Activated CD8-positive, alpha-beta memory T cell treated with anti-CD3 and anti-CD28 coated beads, Interleukin-2, amount 10 ng/mL, durations not matched to agents 7 days and 5 days (primary cell): Measurements from ENCODE around the gene TMSB15C. TPM values are rescaled to one million over a fixed set of nuclear protein-coding genes. Genes with fewer than 3 reads are reported as not detected.
"Not testable (repeated sequence)": the region's sequence is repeated elsewhere in the genome, so short reads cannot be mapped to it uniquely, and the experiment has no call there.

Source experiments
- ATAC-seq: fragments of 150-1000 bp; cut with Tn5 transposase; one replicate; pipeline ENCODE4 v1.10.0; 2021; ENCODE audit warnings: moderate library complexity
- CTCF ChIA-PET: fragments of 350-600 bp; sonication (Branson Sonifier 250); formaldehyde crosslinking; loops from one replicate; lab custom pipeline; 2021; ENCODE audit warnings: antibody characterized with exemption; lab: Charles Lee
- DNase-seq: peaks from one replicate; pipeline ENCODE4 v3.0.0-alpha.2; 2020
- H3K27ac Mint-ChIP-seq: one replicate; pipeline ENCODE4 v1.8.0; 2021; ENCODE audit warnings: mild to moderate bottlenecking, mixed read lengths
- H3K27me3 Mint-ChIP-seq: one replicate; pipeline ENCODE4 v1.8.0; 2021; ENCODE audit warnings: mixed read lengths
- H3K36me3 Mint-ChIP-seq: one replicate; pipeline ENCODE4 v1.8.0; 2021; ENCODE audit warnings: mild to moderate bottlenecking, mixed read lengths
- H3K4me1 Mint-ChIP-seq: one replicate; pipeline ENCODE4 v1.8.0; 2021; ENCODE audit warnings: mixed read lengths
- H3K4me3 Mint-ChIP-seq: one replicate; pipeline ENCODE4 v1.8.0; 2021; ENCODE audit warnings: mild to moderate bottlenecking, moderate library complexity, mixed read lengths
- H3K9me3 Mint-ChIP-seq: one replicate; pipeline ENCODE4 v1.8.0; 2022; ENCODE audit warnings: low read depth, mixed read lengths
- total RNA-seq, 2 experiments: library from RNA; stranded (reverse); gene quantifications; one replicate each; pipeline ENCODE4 v1.2.3, GENCODE V29; 2021

TMSB15C gene
- total RNA-seq, 2 experiments from 2014 or later = 4.6 TPM

DNA sequence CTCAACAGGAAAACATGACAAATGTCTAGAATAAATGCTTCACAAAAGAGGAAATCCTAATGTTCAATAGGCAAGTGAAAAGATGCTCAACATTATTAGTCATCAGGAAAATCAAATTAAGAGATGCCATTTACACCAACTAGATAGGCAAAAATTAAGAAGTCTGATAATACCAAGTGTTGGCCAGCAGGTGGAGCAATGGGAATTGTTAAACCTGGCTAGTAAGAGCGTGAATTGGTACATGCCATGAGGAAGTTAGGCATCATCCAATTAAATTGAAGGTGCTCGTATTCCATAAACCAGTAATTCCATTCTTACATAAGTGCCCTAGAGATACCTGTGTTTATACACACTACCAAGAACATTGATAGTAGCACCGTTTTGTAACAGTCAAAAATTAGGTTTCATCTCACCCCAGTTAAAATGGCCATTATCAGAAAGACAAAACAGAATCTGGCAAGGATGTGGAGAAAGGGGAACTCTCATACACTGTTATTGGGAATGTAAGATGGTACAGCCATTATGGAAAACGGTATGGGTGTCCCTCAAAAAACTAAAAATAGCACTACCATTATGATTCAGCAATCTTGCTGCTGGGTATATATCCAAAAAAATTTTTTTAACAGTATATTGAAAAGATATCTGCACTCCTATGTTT lies 22.2 kb upstream of the TMSB15C start:
- CTCF ChIA-PET = interaction anchor here (1.0 to 3.1 kb wide), 3 partner anchors 15 to 180 kb away, joined by 4 to 25 read pairs (median 10); partner anchors contain the start of gene ZCCHC18
- peak; percentile 55 for ATAC-seq

DNA sequence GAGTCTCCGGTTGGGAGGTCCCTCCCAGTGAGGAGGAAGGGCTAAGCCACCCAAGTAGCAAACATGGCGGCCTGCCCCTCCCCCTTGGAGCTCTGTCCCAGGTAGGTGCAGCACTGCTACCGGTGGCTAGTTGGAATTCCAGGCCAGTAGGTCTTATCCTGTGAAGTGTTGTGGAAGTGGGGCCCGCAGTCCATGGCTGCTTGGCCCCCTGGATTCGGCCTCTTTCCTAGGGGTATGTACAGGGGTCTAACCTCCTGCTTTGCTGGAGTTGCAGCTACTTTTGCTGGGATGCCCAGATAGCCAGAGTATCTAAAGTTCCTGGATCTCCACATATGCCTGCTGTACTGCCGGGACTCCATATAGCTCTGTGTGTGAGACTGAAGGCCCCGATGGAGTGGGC lies 9.9 kb upstream of the TMSB15C start:
- no peaks in the 10 kb centered on the region for H3K9me3 Mint-ChIP-seq
- no peaks in the 10 kb centered on the region for H3K36me3 Mint-ChIP-seq
- no peak overlapping the region for H3K27ac Mint-ChIP-seq
- ATAC-seq (no peak), DNase-seq (no peak)
- H3K27me3 Mint-ChIP-seq = peaks cover 6% of the 10 kb centered on the region
- no peak overlapping the region for H3K4me3 Mint-ChIP-seq
- no peaks in the 10 kb centered on the region for H3K4me1 Mint-ChIP-seq
- CTCF ChIA-PET = no interaction called here

More for the DNA sequence above, 22.2 kb upstream of the TMSB15C start:
- peaks cover 2% of the 10 kb centered on the region for H3K36me3 Mint-ChIP-seq
- H3K4me3 Mint-ChIP-seq = no peak overlapping the region
- H3K27ac Mint-ChIP-seq = no peak overlapping the region
- no peaks in the 10 kb centered on the region for H3K9me3 Mint-ChIP-seq
- H3K4me1 Mint-ChIP-seq = peaks cover 3% of the 10 kb centered on the region
- H3K27me3 Mint-ChIP-seq = no peaks in the 10 kb centered on the region
- DNase-seq = peak; percentile 55

DNA sequence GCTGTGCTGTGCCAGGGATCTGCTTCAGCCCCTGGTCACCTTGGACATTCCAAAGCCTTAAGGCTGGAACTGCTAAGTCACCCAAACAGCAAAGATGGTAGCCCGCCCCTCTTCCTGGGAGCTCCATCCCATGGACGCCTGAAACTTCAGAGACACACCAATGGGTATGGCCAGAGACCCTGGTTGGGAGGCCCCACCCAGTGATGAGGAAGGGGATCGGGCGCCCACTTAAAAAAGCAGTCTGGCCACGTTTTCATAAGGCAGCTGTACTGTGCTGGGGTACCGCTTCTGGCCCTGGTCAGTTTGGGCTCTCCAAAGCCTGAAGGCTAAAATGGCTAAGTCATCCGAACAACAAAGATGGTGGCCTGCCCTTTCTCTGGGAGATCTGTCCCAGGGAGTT lies 9.4 kb upstream of the TMSB15C start:
- Mint-ChIP-seq H3K4me3 (no peak overlapping the region), H3K27me3 (peaks cover 6% of the 10 kb centered on the region)

DNA sequence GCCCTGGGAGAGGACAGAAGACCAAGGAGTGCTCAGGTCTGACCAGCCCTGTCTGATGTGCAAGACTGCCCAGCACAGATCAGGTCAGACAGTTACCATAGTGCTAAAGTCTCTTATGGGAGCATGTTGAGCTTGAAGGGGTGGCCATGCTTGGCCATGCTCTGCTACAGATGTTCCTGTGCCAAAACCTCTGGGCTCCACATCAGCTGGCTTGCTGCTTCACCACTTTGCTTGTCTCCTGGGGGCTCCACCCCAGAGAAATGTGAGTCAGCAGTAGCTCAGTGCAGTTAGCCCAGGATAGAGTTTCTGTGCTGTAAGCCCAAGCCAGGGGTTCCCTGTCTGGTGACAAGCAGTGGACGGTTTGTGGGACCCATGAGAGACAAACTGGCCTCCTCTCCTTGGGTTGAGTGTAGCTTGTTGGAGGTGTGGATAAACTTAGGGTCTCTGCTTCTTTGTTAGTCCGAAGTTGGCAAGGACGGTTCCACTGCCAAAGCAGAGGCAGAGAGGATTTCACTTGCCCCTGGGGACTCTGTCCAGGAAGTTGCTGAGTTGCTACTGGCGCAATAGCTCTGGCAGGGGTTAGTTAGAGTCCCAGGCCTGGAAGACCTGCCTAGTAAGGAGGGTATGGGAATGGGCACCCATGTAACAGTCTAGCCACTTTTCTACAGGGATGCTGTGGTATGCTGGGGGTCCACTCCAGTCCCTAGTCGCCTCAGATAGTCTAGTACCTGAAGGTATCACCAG lies 8.7 kb upstream of the TMSB15C start:
- ATAC-seq (no peak), DNase-seq (no peak)
- Mint-ChIP-seq H3K27me3 (peaks cover 6% of the 10 kb centered on the region), H3K27ac (no peak overlapping the region), H3K4me3 (no peak overlapping the region), H3K4me1 (no peaks in the 10 kb centered on the region), H3K36me3 (no peaks in the 10 kb centered on the region), H3K9me3 (no peaks in the 10 kb centered on the region)
- CTCF ChIA-PET = no interaction called here

More for the DNA sequence above, 9.4 kb upstream of the TMSB15C start:
- H3K27ac Mint-ChIP-seq = no peak overlapping the region
- no peaks in the 10 kb centered on the region for H3K9me3 Mint-ChIP-seq
- ATAC-seq = no peak
- no peaks in the 10 kb centered on the region for H3K4me1 Mint-ChIP-seq
- no peak for DNase-seq
- CTCF ChIA-PET = no interaction called here
- H3K36me3 Mint-ChIP-seq = no peaks in the 10 kb centered on the region

- DNase-seq (no peak), ATAC-seq (no peak)
- CTCF ChIA-PET = no interaction called here
These were observed 8.0 kb upstream of the TMSB15C start for GRCh38 chrX:104084063-104084462.

DNA sequence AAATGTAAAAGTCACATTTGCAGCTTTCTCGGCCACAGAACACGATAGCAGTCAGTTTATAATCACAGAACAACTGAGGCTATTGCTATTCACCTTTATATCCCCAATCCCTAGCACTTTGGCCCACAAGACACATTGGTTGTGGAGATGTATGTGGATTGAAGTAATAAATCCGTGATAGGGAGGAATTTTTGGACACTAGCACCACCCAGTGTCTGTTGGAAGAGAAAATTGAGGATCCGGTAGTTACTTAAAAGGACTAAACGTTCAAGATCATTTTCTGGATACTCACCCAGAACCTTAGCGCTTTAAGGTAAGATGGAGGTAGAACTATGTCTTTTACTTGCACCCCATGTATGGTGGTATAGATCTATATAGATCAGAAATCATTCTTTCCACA lies 1.8 kb upstream of the TMSB15C start:
- H3K27ac Mint-ChIP-seq, H3K4me3 Mint-ChIP-seq, H3K36me3 Mint-ChIP-seq, CTCF ChIA-PET, ATAC-seq, H3K9me3 Mint-ChIP-seq, DNase-seq, H3K27me3 Mint-ChIP-seq, H3K4me1 Mint-ChIP-seq: not testable (repeated sequence)

More at GRCh38 chrX:104084063-104084462, 8.0 kb upstream of the TMSB15C start:
- no peaks in the 10 kb centered on the region for H3K9me3 Mint-ChIP-seq
- H3K27me3 Mint-ChIP-seq = peaks cover 6% of the 10 kb centered on the region
- H3K4me3 Mint-ChIP-seq = no peak overlapping the region
- no peaks in the 10 kb centered on the region for H3K4me1 Mint-ChIP-seq
- H3K27ac Mint-ChIP-seq = no peak overlapping the region
- H3K36me3 Mint-ChIP-seq = no peaks in the 10 kb centered on the region

- ATAC-seq, H3K27ac Mint-ChIP-seq, CTCF ChIA-PET: not testable (repeated sequence)
These were observed 13.4 kb downstream of the TMSB15C start for GRCh38 chrX:104062636-104063035.

DNA sequence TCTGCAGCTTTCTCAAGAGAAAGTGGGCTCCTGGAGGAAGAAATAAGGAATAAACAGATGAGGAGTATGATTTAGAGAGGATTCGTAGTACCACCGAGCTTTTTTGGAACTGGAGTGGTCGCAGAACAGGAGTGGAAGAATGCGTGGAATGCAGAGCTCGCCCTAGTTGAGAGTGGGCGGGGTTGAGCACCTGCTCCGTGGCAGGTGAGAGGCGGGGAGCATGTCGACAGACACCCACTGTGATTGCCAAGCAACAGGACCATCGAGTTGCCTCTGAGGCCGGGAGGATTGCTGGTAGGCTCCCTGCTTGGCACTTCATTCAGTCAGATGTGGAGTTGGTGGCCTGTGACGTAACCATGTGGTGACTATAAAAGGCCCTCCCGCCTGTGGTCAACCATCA lies 21.1 kb downstream of the TMSB15C start:
- H3K36me3 Mint-ChIP-seq, H3K27me3 Mint-ChIP-seq, DNase-seq, H3K27ac Mint-ChIP-seq, H3K4me3 Mint-ChIP-seq, ATAC-seq, H3K9me3 Mint-ChIP-seq, CTCF ChIA-PET, H3K4me1 Mint-ChIP-seq: not testable (repeated sequence)

More at GRCh38 chrX:104062636-104063035, 13.4 kb downstream of the TMSB15C start:
- H3K4me3 Mint-ChIP-seq, H3K36me3 Mint-ChIP-seq, H3K4me1 Mint-ChIP-seq, H3K9me3 Mint-ChIP-seq, H3K27me3 Mint-ChIP-seq, DNase-seq: not testable (repeated sequence)

DNA sequence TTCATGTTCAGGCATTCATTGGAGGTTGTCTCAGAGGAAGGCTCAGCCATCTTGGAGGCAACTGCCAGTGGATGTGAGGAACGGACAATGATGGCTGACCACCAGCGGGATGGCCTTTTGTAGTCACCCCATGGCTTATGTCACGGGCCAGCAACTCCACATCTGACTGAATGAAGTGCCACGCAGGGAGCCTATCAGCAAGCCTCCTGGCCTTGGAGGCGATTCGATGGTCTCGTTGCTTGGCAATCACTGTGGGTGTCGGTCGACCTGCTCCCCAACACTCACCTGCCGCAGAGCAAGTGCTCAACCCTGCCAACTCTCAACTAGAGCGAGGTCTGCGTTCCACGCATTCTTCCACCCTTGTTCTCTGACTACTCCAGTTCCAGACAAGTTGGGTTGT lies 28.9 kb downstream of the TMSB15C start:
- DNase-seq (no peak), ATAC-seq (no peak)
- H3K27me3 Mint-ChIP-seq = peaks cover 3% of the 10 kb centered on the region
- H3K36me3 Mint-ChIP-seq = no peaks in the 10 kb centered on the region
- H3K4me1 Mint-ChIP-seq = no peaks in the 10 kb centered on the region
- no peaks in the 10 kb centered on the region for H3K9me3 Mint-ChIP-seq
- CTCF ChIA-PET = no interaction called here
- no peak overlapping the region for H3K4me3 Mint-ChIP-seq
- H3K27ac Mint-ChIP-seq = no peak overlapping the region

- Mint-ChIP-seq H3K27ac (no peak overlapping the region), H3K36me3 (no peaks in the 10 kb centered on the region), H3K9me3 (no peaks in the 10 kb centered on the region), H3K4me1 (no peaks in the 10 kb centered on the region), H3K4me3 (no peak overlapping the region), H3K27me3 (peaks cover 3% of the 10 kb centered on the region)
- CTCF ChIA-PET = no interaction called here
- ATAC-seq = no peak
- no peak for DNase-seq
These were observed 30.4 kb downstream of the TMSB15C start for GRCh38 chrX:104045642-104046041.

DNA sequence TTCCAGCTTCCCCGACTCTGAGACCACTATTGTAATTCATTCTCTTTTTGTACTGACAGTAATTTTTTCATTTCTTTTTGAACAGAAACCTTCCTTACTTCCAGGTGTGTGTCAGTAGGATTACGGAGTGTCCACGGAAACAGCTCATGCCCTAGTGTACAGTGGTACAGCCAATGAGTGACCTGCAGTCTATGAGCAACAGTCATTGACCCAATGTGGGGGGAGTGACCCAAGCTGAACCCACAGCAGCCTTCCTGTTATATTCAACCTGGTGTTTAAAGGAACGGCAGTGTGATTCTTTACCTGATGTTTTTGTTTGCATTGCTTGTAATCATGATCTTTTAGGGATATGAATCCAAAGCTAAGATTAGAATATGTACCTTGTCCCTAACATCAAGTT lies 35.0 kb downstream of the TMSB15C start:
- ATAC-seq = no peak
- no peaks in the 10 kb centered on the region for H3K9me3 Mint-ChIP-seq
- H3K4me3 Mint-ChIP-seq = no peak overlapping the region
- DNase-seq = no peak
- no peak overlapping the region for H3K27ac Mint-ChIP-seq
- no peaks in the 10 kb centered on the region for H3K4me1 Mint-ChIP-seq
- H3K27me3 Mint-ChIP-seq = peaks cover 3% of the 10 kb centered on the region
- no peaks in the 10 kb centered on the region for H3K36me3 Mint-ChIP-seq
- CTCF ChIA-PET = no interaction called here

DNA sequence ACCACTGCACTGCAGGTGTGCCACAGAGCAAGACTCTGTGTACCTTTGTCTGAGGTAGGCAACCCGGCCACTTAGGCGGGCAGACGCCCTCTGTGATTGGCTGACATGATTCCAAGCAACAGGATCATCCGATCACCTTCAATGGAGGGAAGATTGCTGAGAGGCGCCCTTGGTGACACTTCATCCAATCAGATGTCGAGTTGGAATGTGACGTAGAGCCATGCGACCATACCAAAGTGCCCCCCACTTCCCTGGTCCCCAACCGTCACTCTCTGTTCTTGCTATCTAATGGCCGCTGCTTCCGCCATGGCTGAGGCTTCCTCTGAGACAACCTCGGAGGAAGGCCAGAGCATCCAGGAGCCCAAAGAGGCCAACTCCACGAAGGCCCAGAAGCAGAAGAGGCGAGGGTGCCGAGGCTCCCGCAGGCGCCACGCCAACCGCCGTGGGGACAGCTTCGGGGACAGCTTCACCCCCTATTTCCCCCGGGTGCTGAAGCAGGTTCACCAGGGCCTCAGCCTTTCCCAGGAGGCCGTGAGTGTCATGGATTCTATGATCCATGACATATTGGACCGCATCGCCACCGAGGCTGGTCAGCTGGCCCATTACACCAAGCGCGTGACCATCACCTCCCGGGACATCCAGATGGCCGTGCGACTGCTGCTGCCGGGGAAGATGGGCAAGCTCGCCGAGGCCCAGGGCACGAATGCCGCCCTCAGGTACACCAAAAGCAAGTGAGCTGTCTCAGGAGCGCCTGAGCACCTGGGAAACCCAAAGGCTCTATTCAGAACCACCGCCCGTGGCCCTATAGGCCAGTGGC lies 36.1 kb downstream of the TMSB15C start, which contains the start of gene H2BW2:
Gene H2BW2 (plus strand): TSS at position 268 of the 817 bp plus-strand sequence. CDS start 39 bp downstream, at position 307.
- no peaks in the 10 kb centered on the region for H3K36me3 Mint-ChIP-seq
- H3K27me3 Mint-ChIP-seq = peaks cover 3% of the 10 kb centered on the region
- CTCF ChIA-PET = no interaction called here
- H3K4me1 Mint-ChIP-seq = no peaks in the 10 kb centered on the region
- no peak for ATAC-seq
- H3K9me3 Mint-ChIP-seq = no peaks in the 10 kb centered on the region
- no peak for DNase-seq
- H3K4me3 Mint-ChIP-seq = no peak within 1 kb of the TSS
- no peak within 1 kb of the TSS for H3K27ac Mint-ChIP-seq
